Measurements from ENCODE around the gene MINDY1.

MINDY1 gene

DNA sequence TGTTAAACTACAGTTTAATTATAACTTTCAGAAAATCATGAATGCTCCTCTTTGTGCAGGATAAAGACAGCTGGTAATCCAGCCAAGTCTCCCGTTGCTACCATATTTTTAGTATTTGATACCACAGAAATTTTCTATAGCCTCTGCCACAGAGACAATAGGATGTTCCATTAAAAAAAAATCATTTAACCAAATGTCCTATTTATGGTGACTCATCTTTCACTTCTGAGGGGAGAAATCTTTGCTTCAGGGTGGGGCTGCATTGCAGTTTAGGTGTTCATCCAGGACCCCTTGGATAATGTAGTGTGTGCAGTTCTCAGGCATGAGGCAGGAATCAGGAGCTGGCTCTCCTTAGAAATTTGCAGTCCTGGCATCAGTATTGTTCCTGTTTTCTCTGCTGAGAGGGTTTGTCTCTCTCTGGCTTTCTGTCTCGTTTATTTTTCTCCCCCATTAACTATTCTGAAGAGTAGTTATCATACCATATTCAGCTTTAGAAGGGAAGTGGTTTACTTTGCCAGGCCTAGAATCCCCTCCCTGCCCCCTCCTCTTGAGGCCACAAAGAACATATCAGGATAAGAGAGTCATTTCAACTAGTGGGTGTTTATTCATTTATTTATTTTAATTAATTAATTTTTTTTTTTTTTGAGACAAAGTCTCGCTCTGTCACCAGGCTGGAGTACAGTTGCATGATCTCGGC, 4.6 kb upstream of the MINDY1 start:
- no peak for DNase-seq (ENCODE audit: low spot score)

DNA sequence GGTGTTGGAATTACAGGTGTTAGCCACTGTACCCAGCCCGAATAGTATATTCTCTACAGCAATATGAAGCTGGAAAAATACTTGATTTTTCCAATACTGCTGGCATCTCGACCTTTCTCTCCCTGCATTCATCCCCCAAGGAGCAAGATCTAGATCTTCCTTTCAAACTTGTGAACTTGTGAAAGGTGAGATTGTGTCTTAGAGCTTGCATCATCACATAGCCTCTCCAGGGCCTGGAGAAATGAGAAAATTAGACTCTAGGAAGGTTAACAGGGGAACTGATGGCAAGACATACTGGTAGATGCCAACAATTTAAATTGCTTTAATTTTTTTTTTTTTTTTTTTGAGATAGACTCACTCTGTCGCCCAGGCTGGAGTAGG, 3.6 kb upstream of the MINDY1 start:
- no peak for DNase-seq (ENCODE audit: low spot score)

DNA sequence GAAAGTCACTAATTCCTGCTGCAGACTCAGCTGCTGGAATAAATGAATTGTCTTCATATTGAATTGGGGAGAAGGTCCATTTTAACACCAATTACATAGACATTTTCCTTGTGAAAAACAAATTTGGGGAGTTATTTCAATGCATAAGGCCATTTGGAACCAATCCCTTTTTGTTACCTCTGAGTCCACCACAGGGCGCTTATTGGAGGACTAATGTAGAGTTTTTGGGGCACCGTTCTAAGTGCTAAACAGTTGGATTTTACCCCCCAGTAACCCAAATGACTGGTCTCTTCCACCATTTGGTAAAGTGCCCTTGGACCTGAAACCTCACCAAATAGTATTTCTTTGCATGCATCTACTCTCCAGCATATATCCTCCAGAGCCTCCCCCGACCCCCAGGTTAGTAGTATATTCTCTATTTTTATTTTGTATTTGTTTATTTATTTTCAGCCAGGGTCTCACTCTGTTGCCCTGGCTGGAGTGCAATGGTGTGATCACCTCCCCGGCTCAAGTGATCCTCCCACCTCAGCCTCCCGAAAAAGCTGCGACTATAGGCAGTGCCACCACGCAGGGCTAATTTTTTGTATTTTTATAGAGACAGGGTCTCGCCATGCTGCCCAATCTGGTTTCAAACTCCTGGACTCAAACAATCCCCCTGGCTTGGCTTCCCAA, 3.1 kb upstream of the MINDY1 start:
- DNase-seq (ENCODE audit: low spot score), result no peak

DNA sequence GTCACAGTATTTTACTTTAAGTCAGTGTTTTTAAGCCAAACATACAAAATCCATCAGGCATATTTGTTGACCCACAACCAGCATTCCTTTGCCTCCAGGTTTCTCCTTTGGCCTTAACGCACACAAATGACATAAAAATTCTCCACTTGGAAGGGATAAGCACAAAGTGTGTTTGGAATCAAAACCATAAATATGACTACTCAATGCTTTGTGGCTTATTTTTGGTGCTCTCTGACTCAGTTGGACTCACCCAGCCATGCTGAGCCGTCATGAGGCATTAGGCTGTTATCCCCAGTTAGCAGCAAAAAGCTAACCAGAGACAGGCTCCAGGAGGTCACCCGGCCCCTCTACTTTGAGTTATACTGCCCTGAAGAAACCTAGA, 2.5 kb upstream of the MINDY1 start:
- peak; percentile 47 for DNase-seq (ENCODE audit: low spot score)

DNA sequence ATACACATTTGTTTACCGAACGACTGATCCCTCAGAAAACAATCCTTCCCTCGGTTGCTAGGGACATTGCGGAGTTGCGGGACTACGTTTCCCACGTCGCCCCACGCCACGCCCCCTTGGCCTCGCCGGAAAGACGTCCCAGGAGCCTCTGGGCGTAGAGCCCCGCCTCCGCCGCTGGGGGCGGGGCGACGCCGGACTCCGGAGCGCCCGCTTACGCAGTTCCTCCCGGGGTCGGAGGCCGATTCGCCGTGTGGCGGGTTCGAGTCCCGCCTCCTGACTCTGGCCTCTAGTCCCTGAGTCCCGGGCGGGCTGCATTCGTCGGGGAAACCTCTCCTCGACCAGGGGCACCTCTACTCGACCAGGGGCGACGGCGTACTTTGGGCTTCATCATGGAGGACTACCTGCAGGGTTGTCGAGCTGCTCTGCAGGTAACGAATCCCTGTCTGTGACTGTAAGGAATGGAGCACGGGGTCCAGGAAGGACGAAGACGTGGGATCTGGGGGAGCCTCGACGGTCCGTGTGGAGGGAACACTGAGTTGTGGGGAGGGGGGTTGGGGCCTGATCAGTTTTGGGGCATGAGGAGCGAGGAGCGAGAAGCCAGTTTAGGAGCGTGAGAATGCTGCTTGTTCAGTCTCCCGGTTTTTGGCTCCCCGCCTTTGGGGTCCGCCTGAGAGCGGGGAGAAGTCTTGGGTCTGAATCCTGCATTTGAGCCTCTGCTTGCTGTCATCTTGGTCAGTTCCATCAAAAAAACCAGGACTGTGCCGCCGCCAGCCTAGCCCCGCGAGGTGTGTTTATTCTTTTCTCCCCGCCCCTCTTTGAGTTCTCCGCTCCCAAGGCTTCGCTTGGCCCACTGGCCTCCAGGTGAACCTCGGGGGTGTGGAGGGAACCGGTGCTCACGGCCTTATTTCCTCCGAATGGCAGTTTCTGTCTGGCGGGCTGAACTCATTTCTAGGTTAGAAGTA, 1.8 kb upstream of the MINDY1 start, which contains the start of gene PRUNE1:
PRUNE1 (plus strand) TSS at position 206 of the 962 bp plus-strand sequence; CDS start at position 390, 184 bp downstream.
- DNase-seq (ENCODE audit: low spot score), result peak; percentile 98

DNA sequence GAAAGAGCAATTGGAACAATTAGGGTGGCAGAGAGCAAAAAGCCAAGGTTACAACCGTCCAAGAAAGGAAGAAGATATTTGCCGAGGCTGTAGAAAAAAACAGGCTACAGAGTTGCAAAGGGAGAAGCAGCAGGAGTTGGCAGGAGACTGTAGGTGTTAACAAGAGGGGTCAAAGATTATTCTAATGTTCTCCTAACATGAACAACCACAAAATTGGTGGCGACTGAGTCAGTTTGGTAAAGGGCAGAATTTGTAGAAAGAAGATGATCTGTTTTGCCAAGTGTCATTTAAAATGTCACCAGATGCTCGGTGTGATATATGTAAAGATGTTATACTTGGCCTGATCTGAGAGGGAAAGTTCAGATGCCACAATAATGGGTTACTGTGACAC, 1.1 kb upstream of the MINDY1 start:
- DNase-seq (ENCODE audit: low spot score), result no peak

DNA sequence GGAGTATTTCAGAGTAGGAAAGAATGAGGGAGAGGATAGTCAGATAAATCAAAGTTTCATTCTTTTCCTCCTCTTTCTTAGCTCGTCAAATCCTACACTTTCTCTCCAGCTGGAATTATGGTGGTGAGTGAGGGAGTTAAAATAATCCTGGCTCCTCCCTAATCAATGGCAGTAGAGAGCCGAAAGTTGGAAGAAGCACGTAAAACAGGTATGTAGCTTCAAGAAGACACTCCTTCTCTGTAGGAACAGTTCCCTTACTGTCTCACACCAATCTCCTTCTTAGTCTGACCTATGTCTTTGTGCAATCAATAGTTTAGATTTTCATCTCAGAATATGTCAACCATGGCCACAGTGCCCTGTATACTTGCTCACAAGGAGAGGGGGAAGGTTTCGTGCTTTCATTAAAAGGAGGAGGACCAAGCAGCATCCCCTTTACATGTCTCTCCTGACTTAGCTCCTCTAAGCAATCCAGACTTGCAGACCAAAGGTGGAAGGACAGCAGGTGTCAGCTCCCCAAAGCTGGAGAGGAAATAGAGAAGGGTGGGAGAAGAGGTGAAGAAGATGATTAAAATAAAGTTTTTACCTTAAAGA, 878 bp downstream of the MINDY1 start:
- no peak for DNase-seq (ENCODE audit: low spot score)

DNA sequence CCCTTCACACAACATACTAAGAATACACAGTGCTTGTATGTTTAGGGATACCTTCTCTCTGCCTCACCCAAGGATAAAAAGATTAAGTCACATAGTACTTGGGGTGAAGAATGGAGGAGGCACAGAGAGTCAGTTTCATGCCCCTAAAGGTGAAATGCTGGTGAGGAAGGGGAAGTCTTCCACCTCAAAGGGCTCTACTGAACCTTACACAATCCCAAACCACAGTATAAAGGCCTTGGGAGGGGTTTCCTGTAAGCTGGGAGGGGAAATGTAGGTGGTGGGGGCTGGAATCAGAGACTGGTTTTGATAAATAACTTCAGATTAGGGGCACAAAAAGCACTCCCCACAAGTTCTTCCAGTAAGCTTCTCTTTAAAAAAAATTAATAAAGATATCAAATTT, 3.5 kb downstream of the MINDY1 start:
- no peak for DNase-seq (ENCODE audit: low spot score)

DNA sequence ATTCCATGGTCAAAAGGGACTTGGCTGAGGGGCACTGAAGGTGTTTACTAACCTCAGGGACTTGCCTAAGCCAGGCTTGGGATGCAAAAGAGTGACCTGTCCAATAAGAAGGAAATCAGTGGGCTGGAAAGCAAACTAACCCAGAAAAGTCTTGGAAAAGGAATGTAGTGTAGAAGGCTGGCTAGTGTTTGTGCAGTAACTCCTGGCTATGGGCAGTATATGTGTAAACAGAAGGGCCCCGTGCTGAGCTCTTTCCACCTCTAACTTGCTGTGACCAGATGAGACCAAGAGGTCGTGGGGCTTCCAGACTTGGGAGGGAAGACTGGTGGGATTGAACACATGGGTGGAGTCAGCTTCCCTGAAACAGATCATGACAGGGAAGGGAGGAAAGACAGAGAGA, 4.1 kb downstream of the MINDY1 start:
- no peak for DNase-seq (ENCODE audit: low spot score)

DNA sequence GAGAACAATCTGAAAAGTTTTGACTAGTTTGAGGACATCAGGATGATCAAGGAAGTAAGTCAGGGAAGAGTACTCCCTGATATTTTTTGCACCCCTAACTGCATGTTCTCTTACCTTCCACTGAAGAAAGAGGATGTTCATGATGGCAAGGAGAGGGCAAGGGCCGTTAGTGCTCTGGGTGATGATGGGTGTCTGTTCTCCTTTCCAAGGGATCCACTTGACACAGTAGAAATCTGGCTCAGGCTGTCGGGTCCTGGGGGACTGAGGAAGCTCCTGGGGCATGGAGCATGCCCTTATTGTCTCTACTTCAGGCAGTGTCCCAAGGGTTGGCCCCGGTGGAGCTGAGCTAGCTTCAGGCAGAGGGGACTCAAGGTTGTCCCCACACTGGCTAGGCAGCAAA, 4.7 kb downstream of the MINDY1 start:
- no peak for DNase-seq (ENCODE audit: low spot score)

DNA sequence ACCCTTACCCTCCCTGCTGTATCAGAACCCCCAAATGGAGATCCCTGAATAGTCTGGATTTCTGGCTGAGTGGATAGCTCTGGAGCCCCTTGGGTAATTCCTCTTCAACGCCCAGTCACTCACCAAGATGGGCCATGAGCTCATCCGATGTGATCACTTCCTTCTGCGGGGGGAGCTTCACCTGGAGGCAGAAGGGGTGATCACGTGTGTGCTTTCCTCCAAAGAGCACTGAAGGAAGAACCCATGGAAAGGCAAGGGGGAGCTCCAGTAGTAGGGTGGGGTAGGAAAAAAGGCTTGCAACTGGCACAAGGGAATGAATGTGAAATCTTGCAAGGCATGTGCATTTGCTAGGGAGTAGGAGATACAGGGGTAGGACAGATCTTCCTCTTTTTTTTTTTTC, 5.1 kb downstream of the MINDY1 start:
- no peak for DNase-seq (ENCODE audit: low spot score)

DNA sequence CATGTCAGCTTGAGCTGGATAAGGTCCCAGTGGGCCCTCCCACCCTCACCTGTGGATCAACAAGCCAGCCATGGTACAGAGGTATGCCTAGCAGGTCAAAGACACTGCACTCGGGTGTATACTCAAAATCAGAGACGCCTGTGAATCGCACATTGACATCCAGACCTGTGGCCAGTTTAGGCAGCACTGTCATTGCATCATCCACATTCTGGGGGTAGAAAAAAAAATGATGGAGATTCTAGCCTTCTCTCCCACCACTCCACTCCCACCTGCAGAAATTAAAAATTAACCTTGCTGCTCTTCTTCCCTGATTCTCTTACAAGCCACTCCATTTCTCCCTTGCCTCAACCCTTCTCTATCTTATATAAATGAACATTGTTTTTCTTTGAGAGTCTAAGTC, 6.3 kb downstream of the MINDY1 start:
- DNase-seq (ENCODE audit: low spot score), result no peak

DNA sequence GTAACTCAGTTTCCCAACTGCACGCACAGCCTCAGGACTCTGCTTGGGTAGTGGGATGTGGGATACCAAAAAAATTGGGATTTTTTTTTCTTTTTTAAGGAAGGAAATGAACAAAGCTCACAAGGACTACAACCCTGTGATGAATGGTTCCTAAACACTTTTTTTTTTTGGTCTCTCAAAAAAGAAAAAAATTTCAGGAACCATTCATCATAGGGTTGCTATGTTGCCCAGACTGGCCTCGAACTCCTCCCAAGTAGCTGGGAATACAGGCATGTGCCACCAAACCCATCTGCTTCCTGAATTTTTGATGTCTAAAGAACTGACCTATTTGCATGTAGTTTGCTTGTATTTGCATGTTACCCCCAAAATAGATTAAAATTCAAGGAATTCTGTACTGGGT, 6.8 kb downstream of the MINDY1 start:
- no peak for DNase-seq (ENCODE audit: low spot score)

DNA sequence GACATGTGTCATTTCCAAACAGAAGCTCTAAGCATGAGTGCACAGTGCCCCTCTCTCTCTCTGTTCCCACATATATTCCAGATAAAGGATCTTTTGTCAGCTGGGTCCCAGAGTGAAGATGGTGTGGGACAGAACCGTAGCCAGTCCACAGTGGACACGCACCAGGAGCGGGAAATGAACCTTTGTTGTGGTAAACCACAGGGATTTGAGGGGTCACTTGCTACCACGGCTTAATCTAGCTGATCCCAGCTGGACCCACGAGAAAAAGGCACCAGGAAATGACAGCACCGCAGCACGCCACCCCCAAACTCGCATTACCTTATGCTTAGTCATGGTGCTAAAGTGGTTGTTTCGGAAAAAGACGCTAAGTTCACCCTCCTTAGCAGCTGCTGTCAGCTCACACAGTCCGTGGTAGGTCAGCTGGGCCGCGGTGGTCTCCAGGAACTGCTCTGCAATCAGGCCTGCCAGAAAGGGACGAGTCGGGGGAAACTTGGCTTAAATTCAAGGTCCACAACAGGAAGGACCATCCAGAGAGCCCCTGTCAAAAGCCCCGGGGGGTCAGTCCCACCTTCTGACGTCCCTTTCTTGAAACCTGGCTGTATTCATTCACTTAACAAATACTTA, 7.5 kb downstream of the MINDY1 start:
- DNase-seq (ENCODE audit: low spot score), result no peak

DNA sequence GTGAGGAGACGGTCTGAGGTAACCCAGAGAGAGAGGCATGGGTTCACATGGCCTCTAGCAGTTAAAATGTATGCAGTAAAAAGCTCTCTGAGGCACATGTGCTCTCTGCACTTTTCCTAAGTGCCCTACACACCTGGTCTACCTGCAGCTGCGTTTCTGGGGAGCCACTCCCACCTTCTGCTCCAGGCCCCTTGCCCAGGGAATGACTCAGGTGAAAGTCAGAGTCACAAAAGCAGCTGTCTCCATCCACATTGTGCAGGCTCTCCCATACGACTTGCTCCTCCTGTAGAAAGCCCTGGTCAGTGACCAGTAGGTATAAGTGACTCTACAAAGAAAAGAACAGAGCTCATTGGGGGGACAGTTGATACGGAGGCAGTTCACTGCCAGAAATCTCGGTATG, 8.8 kb downstream of the MINDY1 start:
- no peak for DNase-seq (ENCODE audit: low spot score)

DNA sequence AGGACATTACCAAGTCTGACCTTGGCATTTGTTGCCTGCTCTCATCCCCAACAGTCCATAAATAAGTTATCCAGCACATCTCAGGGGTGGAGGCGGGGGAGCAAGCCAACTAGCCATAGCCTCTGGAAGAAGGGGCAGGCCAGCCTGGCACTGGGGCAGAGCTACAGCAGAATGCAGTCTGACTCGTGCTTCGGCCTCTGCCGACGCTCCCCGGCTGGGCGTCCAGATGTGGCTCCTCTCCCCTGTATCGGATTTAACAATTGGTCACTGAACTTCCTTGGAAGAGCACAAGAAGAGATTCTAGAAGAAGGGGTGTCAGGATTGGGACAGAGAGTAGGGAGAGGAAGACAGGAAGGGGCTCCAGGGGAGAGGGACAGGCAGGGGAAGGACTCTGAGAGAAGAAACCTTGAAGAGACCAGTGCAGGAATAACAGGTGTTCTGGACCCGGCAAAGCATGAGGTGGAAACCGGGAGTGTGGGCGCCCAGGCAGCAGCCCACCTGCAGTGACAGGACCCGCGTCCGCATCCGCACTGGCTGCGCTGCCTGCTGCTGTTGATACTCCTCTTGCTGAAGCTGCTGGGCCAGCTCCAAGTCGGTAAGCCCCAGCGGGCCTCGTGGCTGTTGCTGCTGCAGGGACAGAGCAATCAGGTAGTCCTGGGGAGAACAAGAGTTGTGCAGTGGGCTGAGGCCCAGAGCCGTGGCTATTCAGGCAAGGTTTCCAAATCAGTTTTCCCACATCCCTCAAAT, 9.4 kb downstream of the MINDY1 start:
- no peak for DNase-seq (ENCODE audit: low spot score)

DNA sequence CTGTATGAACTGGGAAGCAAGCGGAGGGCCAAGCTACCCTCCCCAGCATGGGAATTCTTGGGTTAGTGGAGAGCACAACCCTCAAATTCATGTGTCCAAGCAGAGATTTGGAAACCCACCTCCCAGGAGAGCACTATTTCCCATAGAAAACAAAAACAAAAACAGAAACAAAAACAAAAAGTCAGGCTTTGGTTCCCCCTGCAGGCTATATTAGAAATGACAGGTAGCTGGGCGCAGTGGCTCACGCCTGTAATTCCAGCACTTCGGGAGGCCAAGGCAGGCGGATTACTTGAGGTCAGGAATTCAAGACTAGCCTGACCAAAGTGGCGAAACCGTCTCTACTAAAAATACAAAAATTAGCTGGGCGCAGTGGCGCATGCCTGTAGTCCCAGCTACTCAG, 10.8 kb downstream of the MINDY1 start:
- no peak for DNase-seq (ENCODE audit: low spot score)

DNA sequence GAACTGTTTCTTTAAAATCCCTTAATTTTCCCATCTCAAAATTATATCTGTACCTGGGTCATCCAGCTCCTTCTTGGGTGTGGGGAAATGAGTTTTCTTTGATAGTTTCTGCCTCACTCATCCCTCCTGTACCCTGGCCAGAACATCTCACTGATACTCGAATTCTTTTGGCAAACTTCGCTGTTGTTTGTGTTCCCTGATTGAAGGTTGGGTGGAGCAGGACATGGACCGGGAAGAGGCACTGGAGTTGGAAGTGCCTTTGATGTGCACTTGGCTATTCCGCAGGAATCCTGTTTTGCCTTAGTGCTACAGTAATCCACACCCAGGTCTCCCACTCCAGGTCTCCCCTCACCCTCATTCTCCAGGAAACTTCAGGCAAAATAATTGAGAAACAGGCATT, 11.2 kb downstream of the MINDY1 start:
- no peak for DNase-seq (ENCODE audit: low spot score)

DNA sequence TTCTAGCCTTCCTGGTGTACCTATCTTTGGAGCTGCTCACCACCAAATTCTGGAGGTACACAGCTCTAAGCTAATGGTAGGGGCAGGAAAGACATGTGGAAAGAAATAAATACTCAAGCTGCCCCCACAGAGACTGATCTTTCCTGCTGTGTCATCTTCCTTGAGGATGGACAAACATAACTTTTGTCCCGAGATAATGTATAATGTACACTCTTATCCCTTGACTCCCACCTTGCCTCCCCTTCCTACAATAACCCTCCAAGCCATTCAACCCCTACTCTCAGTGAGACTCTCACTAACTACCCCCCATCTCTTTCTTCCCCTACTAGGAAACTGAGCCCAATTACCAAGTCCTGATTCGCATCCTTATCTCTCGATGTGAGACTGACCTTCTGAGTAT, 12.5 kb downstream of the MINDY1 start:
- DNase-seq (ENCODE audit: low spot score), result no peak

DNA sequence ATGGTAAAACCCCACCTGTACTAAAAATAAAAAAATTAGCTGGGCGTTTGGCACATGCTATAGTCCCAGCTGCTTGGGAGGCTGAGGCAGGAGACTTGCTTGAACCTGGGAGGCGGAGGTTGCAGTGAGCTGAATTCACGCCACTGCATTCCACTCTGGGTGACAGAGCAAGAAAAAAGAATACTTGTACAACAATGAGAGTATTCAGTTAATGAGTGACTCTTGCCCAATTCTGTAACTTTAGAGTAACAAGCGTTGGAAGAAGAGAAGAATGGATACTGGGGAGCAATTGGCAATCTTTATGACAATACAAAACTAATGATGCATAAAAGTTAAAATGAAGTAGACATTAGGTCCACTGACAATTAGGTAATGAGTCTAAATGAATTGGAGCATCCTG, 14.1 kb downstream of the MINDY1 start:
- no peak for DNase-seq (ENCODE audit: low spot score)

DNA sequence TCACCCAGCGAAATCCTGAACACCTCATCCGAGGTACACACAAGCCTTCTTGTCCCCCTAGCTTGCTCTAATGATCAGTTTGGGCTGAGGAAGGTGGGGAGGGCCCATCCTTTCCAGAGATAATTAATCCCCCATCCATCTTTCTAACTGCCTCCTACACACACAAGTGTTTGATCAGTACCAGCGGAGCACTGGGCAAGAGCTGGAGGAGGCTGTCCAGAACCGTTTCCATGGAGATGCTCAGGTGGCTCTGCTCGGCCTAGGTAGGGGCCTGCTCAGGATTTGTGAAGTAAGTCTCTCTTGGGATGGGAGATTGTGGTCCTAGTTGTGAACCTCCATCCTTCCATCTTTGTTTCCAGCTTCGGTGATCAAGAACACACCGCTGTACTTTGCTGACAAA, 18.8 kb downstream of the MINDY1 start:
- DNase-seq (ENCODE audit: low spot score), result no peak

Data from AG08396 (cell line).